Adrenal gland (tissue), 12 donors: ENCODE results near the gene B3GLCT. TPM values are rescaled to one million over a fixed set of nuclear protein-coding genes. Genes with fewer than 3 reads are reported as not detected.

ENCODE experiments used
- DNase-seq, 7 donors: peaks; one replicate each; pipeline ENCODE4 v3.0.0-alpha.2; 2019 to 2020
- H3K27ac ChIP-seq, 5 donors: fragments of 200-600 bp; sonication (generic) in 4 of 5; 1 replicate in 3 of 5; 2 replicates in 2 of 5; pipeline versions ENCODE4 v1.5.1 to v1.8.0; 2016 to 2020; ENCODE audit warnings: mild to moderate bottlenecking in 1 of 5
- H3K27me3 ChIP-seq: fragments of 200-600 bp; 2 replicates; pipeline ENCODE4 v1.8.0; 2021
- H3K36me3 ChIP-seq, 2 donors: fragments of 200-600 bp; replicated peaks in 1 of 2; 1 replicate in 1 of 2; 2 replicates in 1 of 2; pipeline versions ENCODE4 v1.5.1 to v1.8.0; 2018 to 2022
- H3K4me1 ChIP-seq, 2 donors: fragments of 200-600 bp; replicated peaks in 1 of 2; 1 replicate in 1 of 2; 2 replicates in 1 of 2; pipeline versions ENCODE4 v1.5.1 to v1.8.0; 2018 to 2021
- H3K4me3 ChIP-seq, 4 donors: fragments of 200-600 bp; sonication (generic) in 3 of 4; one replicate each; pipeline ENCODE4 v1.5.1; 2016 to 2018
- H3K9me3 ChIP-seq, 3 donors: fragments of 200-600 bp; sonication (generic) in 1 of 3; replicated peaks in 1 of 3; 1 replicate in 2 of 3; 2 replicates in 1 of 3; pipeline versions ENCODE4 v1.5.1 to v1.8.0; 2016 to 2021
- CTCF ChIP-seq, 6 experiments: fragments of 450-650 bp in 4 of 6; fragments of 200-600 bp in 2 of 6; sonication (generic) in 1 of 6; IDR thresholded peaks; 1 replicate in 5 of 6; 2 replicates in 1 of 6; pipeline versions ENCODE4 v1.5.1 to v1.8.0; 2016 to 2021; ENCODE audit warnings: antibody characterized with exemption in 6 of 6, mild to moderate bottlenecking in 2 of 6, moderate library complexity in 1 of 6
- POLR2A ChIP-seq, 2 donors: fragments of 450-650 bp; IDR thresholded peaks; one replicate each; pipeline ENCODE4 v1.6.1; 2017; ENCODE audit warnings: antibody characterized with exemption in 2 of 2, mild to moderate bottlenecking in 2 of 2, moderate library complexity in 1 of 2
- WGBS, 4 donors: extraction: QIAGEN DNeasy Blood & Tissue Kit in 2 of 4; methylation state at CpG; one replicate each; pipeline versions ENCODE4 v1.1.5 to v1.1.7; 2013 to 2017; 5-methylcytosine and 5-hydroxymethylcytosine counted together
- intact Hi-C, 2 donors: fragments of 100-400 bp; cut with DNase I; formaldehyde crosslinking; loops; one replicate each; pipeline versions ENCODE4 v1.14.1 to v1.15.0; 2022 to 2023
- polyA plus RNA-seq, 3 donors: library from polyadenylated mRNA; stranded (reverse); fragments of 200-250 nt in 2 of 3; fragments of 350-450 nt in 1 of 3; fragmentation: Illumina TruSeq in 1 of 3; extraction: RNeasy Lipid Tissue Mini Kit (QIAGEN cat#74804) in 1 of 3; gene quantifications; one replicate each; pipeline ENCODE4 v1.2.3, GENCODE V29; 2013 to 2014
- total RNA-seq, 9 donors: library from RNA; depleted of rRNA in 4 of 9; stranded (reverse); fragments of >200 nt in 4 of 9; fragments of 120-200 nt in 1 of 9; fragmentation: NEBNext Ultra II Directional in 1 of 9; extraction: Animal tissue kit (Norgen Biotek cat#: 25700) in 1 of 9; gene quantifications; one replicate each; pipeline versions ENCODE4 v1.1.0 to v1.2.4, GENCODE V29; 2013 to 2023
- donor health status: healthy with polysubstance abuse.
- donor health status: Bipolar disorder and iron deficiency.
- donor health status: DM: yes; HTN: yes; CAD: no.
- donor health status: DM: no; HTN: no; CAD: no.
- donor health status: DM: no; HTN: no; CAD: no.
- donor health status: DM: yes; HTN: yes; CAD: no.

B3GLCT gene
- total and polyA plus RNA-seq, 12 donors: 1.9 to 6.4 (median 3.5) TPM

- Histone ChIP-seq H3K4me1 (no peaks in the 10 kb centered on the region), H3K36me3 (no peaks in the 10 kb centered on the region), H3K27ac (no peak overlapping the region), H3K9me3 (no peaks in the 10 kb centered on the region), H3K4me3 (no peak overlapping the region), H3K27me3 (no peaks in the 10 kb centered on the region)
- TF ChIP-seq CTCF (IDR thresholded peaks at IDR 0.05): no peak
- TF ChIP-seq POLR2A (IDR thresholded peaks at IDR 0.05): no peak
- WGBS, 4 donors: 57 to 81% (median 79%) methylated on average over 2 of the region's 2 CpGs
- intact Hi-C loops: no loop called here
- no peak for DNase-seq
Measured at GRCh38 chr13:31346891-31347290, 147.1 kb downstream of the B3GLCT start.

- intact Hi-C loops: no loop called here
- 72 to 93% (median 81%) methylated on average over 4 of the region's 4 CpGs for WGBS, 4 donors
- no peak for TF ChIP-seq CTCF (IDR thresholded peaks at IDR 0.05)
- Histone ChIP-seq H3K27ac (no peak overlapping the region), H3K36me3 (no peaks in the 10 kb centered on the region), H3K4me1 (no peaks in the 10 kb centered on the region), H3K27me3 (no peaks in the 10 kb centered on the region), H3K4me3 (no peak overlapping the region), H3K9me3 (no peaks in the 10 kb centered on the region)
- DNase-seq: no peak
Measured at GRCh38 chr13:31349156-31349555, 149.4 kb downstream of the B3GLCT start.

GRCh38 chr13:31350560-31350959 is 150.8 kb downstream of the B3GLCT start:
- no peak for DNase-seq
- no peaks in the 10 kb centered on the region for H3K4me1 ChIP-seq
- no peak overlapping the region for H3K4me3 ChIP-seq
- no peak for TF ChIP-seq POLR2A (IDR thresholded peaks at IDR 0.05)
- H3K27ac ChIP-seq: no peak overlapping the region
- H3K36me3 ChIP-seq: no peaks in the 10 kb centered on the region
- no peaks in the 10 kb centered on the region for H3K9me3 ChIP-seq
- intact Hi-C loops: no loop called here
- WGBS, 4 donors: 44 to 53% (median 47%) methylated on average over 5 of the region's 5 CpGs
- no peaks in the 10 kb centered on the region for H3K27me3 ChIP-seq

- no peak overlapping the region for H3K4me3 ChIP-seq
- intact Hi-C loops: no loop called here
- no peaks in the 10 kb centered on the region for H3K27me3 ChIP-seq
- H3K4me1 ChIP-seq: no peaks in the 10 kb centered on the region
- H3K36me3 ChIP-seq: no peaks in the 10 kb centered on the region
- WGBS, 4 donors: 56 to 71% (median 64%) methylated on average over 2 of the region's 2 CpGs
- no peak overlapping the region for H3K27ac ChIP-seq
- no peaks in the 10 kb centered on the region for H3K9me3 ChIP-seq
- no peak for DNase-seq
- no peak for TF ChIP-seq CTCF (IDR thresholded peaks at IDR 0.05)
- TF ChIP-seq POLR2A (IDR thresholded peaks at IDR 0.05): no peak
Measured at GRCh38 chr13:31351376-31351775, 151.6 kb downstream of the B3GLCT start.

GRCh38 chr13:31352467-31352866 is 152.7 kb downstream of the B3GLCT start:
- H3K4me3 ChIP-seq: no peak overlapping the region
- H3K9me3 ChIP-seq: no peaks in the 10 kb centered on the region
- intact Hi-C loops: no loop called here
- TF ChIP-seq POLR2A (IDR thresholded peaks at IDR 0.05): no peak
- TF ChIP-seq CTCF (IDR thresholded peaks at IDR 0.05): no peak
- H3K27me3 ChIP-seq: no peaks in the 10 kb centered on the region
- H3K27ac ChIP-seq: no peak overlapping the region
- no peaks in the 10 kb centered on the region for H3K4me1 ChIP-seq
- DNase-seq: no peak
- WGBS, 4 donors: 20 to 79% (median 26%) methylated on average over 3 to 24 of the region's 24 CpGs
- no peaks in the 10 kb centered on the region for H3K36me3 ChIP-seq
